Mesenchymal stem cell (in vitro differentiated cells and primary cell): Measurements from ENCODE around the gene PPP3CA.

ENCODE experiments used
- DNase-seq: peaks from one replicate; pipeline ENCODE4 v3.0.0-alpha.2; 2013
- H2AFZ ChIP-seq: one replicate; pipeline ENCODE4 v1.6.1; 2013; ENCODE audit warnings: low read depth, mild to moderate bottlenecking, control low read depth, inconsistent platforms, low read length, moderate library complexity
- H2AK5ac ChIP-seq: 2 replicates; pipeline ENCODE4 v1.6.1; 2013; ENCODE audit warnings: low read length, moderate library complexity, mild to moderate bottlenecking, inconsistent platforms; ENCODE audit not compliant: severe bottlenecking
- H2BK120ac ChIP-seq: one replicate; pipeline ENCODE4 v1.6.1; 2013; ENCODE audit warnings: low read depth, mild to moderate bottlenecking, inconsistent platforms, low read length, moderate library complexity
- H2BK12ac ChIP-seq, 2 experiments: one replicate each; pipeline ENCODE4 v1.6.1; 2013; ENCODE audit warnings: inconsistent platforms in 2 of 2, low read length in 2 of 2, mild to moderate bottlenecking in 2 of 2, moderate library complexity in 2 of 2, control low read depth in 1 of 2
- H2BK15ac ChIP-seq: one replicate; pipeline ENCODE4 v1.6.1; 2013; ENCODE audit warnings: mild to moderate bottlenecking, low read depth, inconsistent platforms; ENCODE audit not compliant: poor library complexity, severe bottlenecking
- H2BK5ac ChIP-seq: 2 replicates; pipeline ENCODE4 v1.6.1; 2013; ENCODE audit warnings: low read depth, mild to moderate bottlenecking, low read length, control low read depth, inconsistent platforms; ENCODE audit not compliant: poor library complexity, severe bottlenecking
- H3K14ac ChIP-seq, 2 experiments: one replicate each; pipeline ENCODE4 v1.6.1; 2013; ENCODE audit warnings: inconsistent platforms in 2 of 2, low read length in 2 of 2, control low read depth in 1 of 2, mild to moderate bottlenecking in 1 of 2, moderate library complexity in 1 of 2
- H3K18ac ChIP-seq, 2 experiments: one replicate each; pipeline ENCODE4 v1.6.1; 2013; ENCODE audit warnings: inconsistent platforms in 2 of 2, low read length in 2 of 2, control low read depth in 1 of 2, low read depth in 1 of 2, mild to moderate bottlenecking in 1 of 2
- H3K23ac ChIP-seq, 2 experiments: one replicate each; pipeline ENCODE4 v1.6.1; 2013; ENCODE audit warnings: inconsistent platforms in 2 of 2, low read length in 2 of 2, mild to moderate bottlenecking in 2 of 2, moderate library complexity in 2 of 2, control low read depth in 1 of 2
- H3K27ac ChIP-seq: 2 replicates; pipeline ENCODE4 v1.5.1; 2013; ENCODE audit warnings: mild to moderate bottlenecking, moderate library complexity, low read length, control low read depth, inconsistent platforms; ENCODE audit not compliant: poor library complexity, severe bottlenecking
- H3K27me3 ChIP-seq, 2 experiments: 2 replicates each; pipeline versions ENCODE4 v1.6.1 to v1.7.0; 2013; ENCODE audit warnings: low read length in 2 of 2, mild to moderate bottlenecking in 2 of 2, moderate library complexity in 2 of 2, control low read depth in 1 of 2, inconsistent platforms in 1 of 2; ENCODE audit not compliant: control insufficient read depth in 1 of 2, insufficient read depth in 1 of 2
- H3K36me3 ChIP-seq, 2 experiments: 2 replicates each; pipeline versions ENCODE4 v1.6.1 to v1.7.0; 2013; ENCODE audit warnings: low read length in 2 of 2, control low read depth in 1 of 2, inconsistent platforms in 1 of 2, low read depth in 1 of 2, mild to moderate bottlenecking in 1 of 2; ENCODE audit not compliant: insufficient read depth in 2 of 2, control insufficient read depth in 1 of 2
- H3K4ac ChIP-seq, 2 experiments: one replicate each; pipeline ENCODE4 v1.6.1; 2013; ENCODE audit warnings: inconsistent platforms in 2 of 2, low read length in 2 of 2, mild to moderate bottlenecking in 2 of 2, moderate library complexity in 2 of 2, control low read depth in 1 of 2, low read depth in 1 of 2
- H3K4me1 ChIP-seq: 2 replicates; pipeline ENCODE4 v1.6.1; 2013; ENCODE audit warnings: low read depth, low read length, control low read depth; ENCODE audit not compliant: control insufficient read depth, insufficient read depth
- H3K4me2 ChIP-seq: 2 replicates; pipeline ENCODE4 v1.6.1; 2013; ENCODE audit warnings: low read length, mild to moderate bottlenecking, inconsistent platforms; ENCODE audit not compliant: poor library complexity, severe bottlenecking
- H3K4me3 ChIP-seq, 2 experiments: 2 replicates each; pipeline versions ENCODE4 v1.5.1 to v1.7.0; 2013; ENCODE audit warnings: low read length in 2 of 2, mild to moderate bottlenecking in 2 of 2, control low read depth in 1 of 2, low read depth in 1 of 2; ENCODE audit not compliant: insufficient read depth in 1 of 2
- H3K79me1 ChIP-seq: replicated peaks from 2 replicates; pipeline ENCODE4 v1.6.1; 2013; ENCODE audit warnings: mild to moderate bottlenecking, control low read depth, low read length, inconsistent platforms; ENCODE audit not compliant: poor library complexity, severe bottlenecking
- H3K9ac ChIP-seq: 2 replicates; pipeline ENCODE4 v1.7.0; 2013; ENCODE audit warnings: mild to moderate bottlenecking, low read length, moderate library complexity
- H3K9me3 ChIP-seq: 2 replicates; pipeline ENCODE4 v1.7.0; 2013; ENCODE audit warnings: mild to moderate bottlenecking, low read length; ENCODE audit not compliant: control insufficient read depth
- H4K8ac ChIP-seq: one replicate; pipeline ENCODE4 v1.6.1; 2013; ENCODE audit warnings: inconsistent platforms, mild to moderate bottlenecking, low read length, moderate library complexity
- H4K91ac ChIP-seq: one replicate; pipeline ENCODE4 v1.6.1; 2013; ENCODE audit warnings: mild to moderate bottlenecking, low read length, inconsistent platforms
- WGBS: methylation state at CpG from one replicate; pipeline ENCODE4 v1.1.7; 2013; ENCODE audit warnings: mixed read lengths; 5-methylcytosine and 5-hydroxymethylcytosine counted together

The PPP3CA gene

DNA sequence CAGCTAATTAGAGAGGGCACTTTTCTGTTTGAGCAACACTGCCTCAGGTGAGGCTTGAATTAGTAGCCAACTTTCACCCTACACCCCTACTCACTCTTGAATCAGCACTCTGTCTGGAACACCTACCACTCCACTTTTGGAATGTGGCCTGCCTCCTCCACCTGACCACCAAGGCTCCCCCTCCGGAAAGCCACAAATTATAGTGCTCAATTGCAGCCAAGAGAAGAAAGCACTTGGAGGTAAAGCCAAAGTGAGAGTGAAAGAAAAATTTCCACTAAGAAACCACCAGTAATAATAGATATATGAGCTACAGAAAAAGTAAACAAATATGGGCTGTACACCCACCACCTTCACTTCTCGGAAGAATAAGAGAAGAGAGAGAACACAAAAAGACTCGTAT, 41.1 kb downstream of the PPP3CA start:
- Histone ChIP-seq H4K91ac (no peak overlapping the region), H2AFZ (no peak overlapping the region), H2BK5ac (no peak overlapping the region), H2BK15ac (no peak overlapping the region), H2BK120ac (no peak overlapping the region), H2BK12ac (peak overlapping the region in 1 of 2 experiments; percentile 88), H3K9ac (no peak overlapping the region), H4K8ac (no peak overlapping the region), H3K9me3 (no peaks in the 10 kb centered on the region), H3K79me1 (peaks cover 17% of the 10 kb centered on the region), H3K18ac (peak overlapping the region in 1 of 2 experiments; percentile 62), H2AK5ac (no peak overlapping the region), H3K4me3 (no peak overlapping the region), H3K27ac (no peak overlapping the region), H3K36me3 (no peaks in the 10 kb centered on the region), H3K4me1 (peaks cover 2% of the 10 kb centered on the region), H3K4ac (peak overlapping the region in 1 of 2 experiments; percentile 41), H3K4me2 (no peak overlapping the region), H3K23ac (no peak overlapping the region), H3K14ac (peak overlapping the region in 1 of 2 experiments; percentile 48), H3K27me3 (no peaks in the 10 kb centered on the region)
- DNase-seq = no peak
- WGBS = 73% methylated on average over 2 of the region's 3 CpGs

DNA sequence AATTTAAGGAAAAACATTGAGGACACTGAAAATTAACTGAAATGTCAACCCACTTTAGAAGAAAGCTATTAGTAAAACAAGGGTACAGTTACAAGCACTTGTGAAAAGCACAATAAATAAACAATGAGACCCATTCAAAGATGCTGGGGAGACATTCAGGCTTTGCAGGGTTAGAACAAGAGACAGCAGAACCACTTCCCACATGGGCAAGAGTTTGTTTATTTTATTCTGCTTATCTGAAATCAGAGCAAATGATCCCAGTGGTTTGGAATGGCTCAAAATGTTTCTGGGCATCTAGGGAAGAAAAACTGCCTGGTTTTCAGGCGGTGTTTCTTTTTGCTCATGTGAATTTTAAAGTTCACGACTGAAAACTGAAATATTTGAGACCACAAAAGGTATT, 42.4 kb downstream of the PPP3CA start:
- peak; percentile 76 for DNase-seq
- H3K27ac ChIP-seq = no peak overlapping the region
- no peak overlapping the region for H2BK120ac ChIP-seq
- H3K27me3 ChIP-seq = no peaks in the 10 kb centered on the region
- 0% methylated on average over 1 of the region's 2 CpGs for WGBS
- no peak overlapping the region for H3K14ac ChIP-seq
- H3K9me3 ChIP-seq = no peaks in the 10 kb centered on the region
- H3K79me1 ChIP-seq = peaks cover 17% of the 10 kb centered on the region
- no peak overlapping the region for H3K18ac ChIP-seq
- H3K9ac ChIP-seq = no peak overlapping the region
- H4K8ac ChIP-seq = no peak overlapping the region
- no peak overlapping the region for H2BK5ac ChIP-seq
- H2AK5ac ChIP-seq = no peak overlapping the region
- H3K4me3 ChIP-seq = no peak overlapping the region
- H3K4me1 ChIP-seq = peaks cover 2% of the 10 kb centered on the region
- no peak overlapping the region for H4K91ac ChIP-seq
- H2BK12ac ChIP-seq = no peak overlapping the region
- no peak overlapping the region for H3K4ac ChIP-seq
- H3K23ac ChIP-seq = no peak overlapping the region
- H3K4me2 ChIP-seq = peak overlapping the region; percentile 6
- no peak overlapping the region for H2BK15ac ChIP-seq
- H3K36me3 ChIP-seq = no peaks in the 10 kb centered on the region
- no peak overlapping the region for H2AFZ ChIP-seq

GRCh38 chr4:101299899-101300540, 47.3 kb downstream of the PPP3CA start:
- 83% methylated on average over 1 of the region's 3 CpGs for WGBS

GRCh38 chr4:101299021-101299420, 48.3 kb downstream of the PPP3CA start:
- H3K9ac ChIP-seq = no peak overlapping the region
- WGBS = 100% methylated on average over 2 of the region's 2 CpGs
- no peak overlapping the region for H3K18ac ChIP-seq

More at GRCh38 chr4:101299899-101300540, 47.3 kb downstream of the PPP3CA start:
- Histone ChIP-seq H3K23ac (no peak overlapping the region), H3K36me3 (no peaks in the 10 kb centered on the region), H4K91ac (no peak overlapping the region), H4K8ac (no peak overlapping the region), H3K4me2 (no peak overlapping the region), H3K18ac (no peak overlapping the region), H2BK15ac (no peak overlapping the region), H2BK12ac (no peak overlapping the region), H2AK5ac (no peak overlapping the region), H3K4me3 (no peak overlapping the region), H3K27me3 (no peaks in the 10 kb centered on the region), H3K27ac (no peak overlapping the region), H3K14ac (no peak overlapping the region), H3K9me3 (no peaks in the 10 kb centered on the region), H3K9ac (no peak overlapping the region), H3K79me1 (peaks cover 18% of the 10 kb centered on the region), H2AFZ (no peak overlapping the region), H3K4ac (no peak overlapping the region), H3K4me1 (no peaks in the 10 kb centered on the region), H2BK120ac (no peak overlapping the region), H2BK5ac (no peak overlapping the region)
- DNase-seq = no peak

More at GRCh38 chr4:101299021-101299420, 48.3 kb downstream of the PPP3CA start:
- Histone ChIP-seq H2AK5ac (no peak overlapping the region), H3K27me3 (no peaks in the 10 kb centered on the region), H2BK15ac (no peak overlapping the region), H3K4me2 (no peak overlapping the region), H3K4me1 (no peaks in the 10 kb centered on the region), H2BK5ac (no peak overlapping the region), H3K14ac (no peak overlapping the region), H3K9me3 (no peaks in the 10 kb centered on the region), H3K27ac (no peak overlapping the region), H4K8ac (no peak overlapping the region), H3K23ac (no peak overlapping the region), H3K4me3 (no peak overlapping the region), H4K91ac (no peak overlapping the region), H2AFZ (no peak overlapping the region), H3K4ac (no peak overlapping the region), H2BK120ac (no peak overlapping the region), H3K36me3 (no peaks in the 10 kb centered on the region), H3K79me1 (peaks cover 20% of the 10 kb centered on the region), H2BK12ac (no peak overlapping the region)
- no peak for DNase-seq
